ENCODE measurements around the gene INO80E. TPM values are rescaled to one million over a fixed set of nuclear protein-coding genes. Genes with fewer than 3 reads are reported as not detected.
A peak's percentile ranks its signal among the peaks of the same experiment; 100 is the strongest.

The INO80E gene
- total RNA-seq, 3 donors from 2014 or later (not counting 1 experiment from before 2014, with no cell fraction given): 75.0 to 107 (median 99.5) TPM

GRCh38 chr16:29999605-30000004 lies 3.6 kb downstream of the INO80E start:
- H3K4me3 Mint-ChIP-seq: no peak overlapping the region
- Histone ChIP-seq H3K27me3 (ENCODE audit: control insufficient read depth, insufficient read depth, low read length) (no peaks in the 10 kb centered on the region), H3K9me3 (ENCODE audit: control insufficient read depth, insufficient read depth, low read length) (no peaks in the 10 kb centered on the region), H3K4me3 (ENCODE audit: low read length) (no peak overlapping the region), H3K27ac (ENCODE audit: low read length) (no peak overlapping the region), H3K4me1 (ENCODE audit: control insufficient read depth, insufficient read depth, low read length) (peaks cover 15% of the 10 kb centered on the region), H3K36me3 (ENCODE audit: control insufficient read depth, insufficient read depth, low read length) (peaks cover 19% of the 10 kb centered on the region)
- ATAC-seq (no peak), DNase-seq (no peak)
- H3K27ac Mint-ChIP-seq: peak overlapping the region in 1 of 2 donors; percentile 52
- H3K9me3 Mint-ChIP-seq: no peaks in the 10 kb centered on the region
- no peak for TF ChIP-seq CTCF (IDR thresholded peaks at IDR 0.05)
- no peaks in the 10 kb centered on the region for H3K27me3 Mint-ChIP-seq (ENCODE audit: low read depth in 2 of 2)
- intact Hi-C loops (cut with micrococcal nuclease): no loop called here
- WGBS (ENCODE audit: insufficient coverage): 91% methylated on average over 6 of the region's 6 CpGs
- no peaks in the 10 kb centered on the region for H3K36me3 Mint-ChIP-seq
- peaks cover 13 to 51% of the 10 kb centered on the region in 2 donors for H3K4me1 Mint-ChIP-seq

GRCh38 chr16:30000735-30001631 lies 4.9 kb downstream of the INO80E start:
- DNase-seq: no peak
- H3K36me3 Mint-ChIP-seq: no peaks in the 10 kb centered on the region
- Histone ChIP-seq H3K27me3 (ENCODE audit: control insufficient read depth, insufficient read depth, low read length) (no peaks in the 10 kb centered on the region), H3K9me3 (ENCODE audit: control insufficient read depth, insufficient read depth, low read length) (no peaks in the 10 kb centered on the region), H3K4me1 (ENCODE audit: control insufficient read depth, insufficient read depth, low read length) (peaks cover 11% of the 10 kb centered on the region), H3K27ac (ENCODE audit: low read length) (no peak overlapping the region), H3K36me3 (ENCODE audit: control insufficient read depth, insufficient read depth, low read length) (peaks cover 19% of the 10 kb centered on the region), H3K4me3 (ENCODE audit: low read length) (no peak overlapping the region)
- peaks cover 11 to 37% of the 10 kb centered on the region in 2 donors for H3K4me1 Mint-ChIP-seq
- H3K9me3 Mint-ChIP-seq: no peaks in the 10 kb centered on the region
- no peak overlapping the region for H3K27ac Mint-ChIP-seq
- 95% methylated on average over 30 of the region's 33 CpGs for WGBS (ENCODE audit: insufficient coverage)
- no peak for TF ChIP-seq CTCF (IDR thresholded peaks at IDR 0.05)
- ATAC-seq: no peak
- no peak overlapping the region for H3K4me3 Mint-ChIP-seq
- no peaks in the 10 kb centered on the region for H3K27me3 Mint-ChIP-seq (ENCODE audit: low read depth in 2 of 2)
- intact Hi-C loops (cut with micrococcal nuclease): no loop called here

GRCh38 chr16:30002614-30003346 lies 6.7 kb downstream of the INO80E start:
- H3K4me3 ChIP-seq (ENCODE audit: low read length): no peak overlapping the region
- Mint-ChIP-seq H3K27me3 (ENCODE audit: low read depth in 2 of 2) (no peaks in the 10 kb centered on the region), H3K4me3 (no peak overlapping the region), H3K36me3 (no peaks in the 10 kb centered on the region), H3K4me1 (peaks cover 0 to 26% of the 10 kb centered on the region in 2 donors), H3K27ac (peak overlapping the region in 1 of 2 donors; percentile 54), H3K9me3 (no peaks in the 10 kb centered on the region)
- H3K36me3 ChIP-seq (ENCODE audit: control insufficient read depth, insufficient read depth, low read length): peaks cover 19% of the 10 kb centered on the region
- intact Hi-C loops (cut with micrococcal nuclease): no loop called here
- WGBS (ENCODE audit: insufficient coverage): 92% methylated on average over 19 of the region's 19 CpGs
- H3K27me3 ChIP-seq (ENCODE audit: control insufficient read depth, insufficient read depth, low read length): no peaks in the 10 kb centered on the region
- no peak for DNase-seq
- peaks cover 2% of the 10 kb centered on the region for H3K4me1 ChIP-seq (ENCODE audit: control insufficient read depth, insufficient read depth, low read length)
- no peak for TF ChIP-seq CTCF (IDR thresholded peaks at IDR 0.05)
- ATAC-seq: no peak
- no peaks in the 10 kb centered on the region for H3K9me3 ChIP-seq (ENCODE audit: control insufficient read depth, insufficient read depth, low read length)
- H3K27ac ChIP-seq (ENCODE audit: low read length): no peak overlapping the region
